Stimulated activated CD4-positive, alpha-beta T cell treated with anti-CD3 and anti-CD28 coated beads, Interleukin-4, amount 100 ng/mL, for 24 hours (primary cell): Measurements from ENCODE around the gene SPART.
"Not testable (repeated sequence)": the region's sequence is repeated elsewhere in the genome, so short reads cannot be mapped to it uniquely, and the experiment has no call there.

ENCODE experiments used
- DNase-seq: peaks from one replicate; pipeline ENCODE4 v3.0.0-alpha.2; 2020

SPART gene

DNA sequence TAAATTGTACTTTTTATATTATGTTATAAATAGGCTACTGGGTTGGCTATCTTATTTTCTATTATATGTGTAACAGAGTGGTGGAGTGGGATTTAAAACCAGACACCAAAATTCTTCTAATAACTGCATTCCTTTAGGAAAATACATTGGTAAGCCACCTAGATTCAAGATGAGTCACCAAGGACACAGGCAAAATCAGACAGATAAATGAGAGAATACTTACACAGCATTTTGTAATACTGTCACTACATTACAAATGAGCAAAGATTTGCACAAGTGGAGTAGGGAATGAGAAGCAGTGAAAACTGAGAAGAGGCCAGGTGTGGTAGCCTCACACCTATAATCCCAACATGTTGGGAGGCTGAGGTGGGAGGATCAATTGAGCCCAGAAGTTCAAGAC, 6.2 kb upstream of the SPART start:
- DNase-seq, result no peak

DNA sequence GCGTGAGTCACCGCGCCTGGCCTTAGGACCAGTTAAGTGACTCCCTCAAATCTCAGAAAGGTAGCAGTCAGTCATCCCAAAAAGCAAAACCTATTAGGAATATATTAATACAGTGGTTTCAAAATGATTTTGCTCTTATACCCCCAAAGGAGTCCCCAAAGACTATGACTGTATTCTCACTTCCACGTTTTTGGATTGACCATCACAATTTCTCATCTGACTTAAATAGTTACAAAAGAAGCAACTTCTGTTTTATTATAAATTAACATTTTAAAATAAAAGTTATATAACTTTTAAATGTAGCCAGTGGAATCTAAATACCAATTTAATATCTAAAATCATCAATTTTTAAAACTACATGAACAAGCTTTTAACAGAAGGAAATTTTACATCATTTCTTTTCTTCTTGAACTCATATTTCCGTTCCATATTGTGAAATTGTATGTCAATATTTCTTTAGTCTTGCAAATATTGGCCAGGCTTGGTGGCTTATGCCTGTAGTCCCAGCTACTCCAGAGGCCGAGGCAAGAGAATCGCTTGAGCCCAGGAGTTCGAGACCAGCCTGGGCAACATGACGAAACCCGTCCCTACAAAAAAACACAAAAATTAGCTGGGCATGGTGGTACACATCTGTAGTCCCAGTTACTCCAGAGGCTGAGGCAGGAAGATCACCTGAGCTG, 1.5 kb upstream of the SPART start:
- DNase-seq, result no peak

DNA sequence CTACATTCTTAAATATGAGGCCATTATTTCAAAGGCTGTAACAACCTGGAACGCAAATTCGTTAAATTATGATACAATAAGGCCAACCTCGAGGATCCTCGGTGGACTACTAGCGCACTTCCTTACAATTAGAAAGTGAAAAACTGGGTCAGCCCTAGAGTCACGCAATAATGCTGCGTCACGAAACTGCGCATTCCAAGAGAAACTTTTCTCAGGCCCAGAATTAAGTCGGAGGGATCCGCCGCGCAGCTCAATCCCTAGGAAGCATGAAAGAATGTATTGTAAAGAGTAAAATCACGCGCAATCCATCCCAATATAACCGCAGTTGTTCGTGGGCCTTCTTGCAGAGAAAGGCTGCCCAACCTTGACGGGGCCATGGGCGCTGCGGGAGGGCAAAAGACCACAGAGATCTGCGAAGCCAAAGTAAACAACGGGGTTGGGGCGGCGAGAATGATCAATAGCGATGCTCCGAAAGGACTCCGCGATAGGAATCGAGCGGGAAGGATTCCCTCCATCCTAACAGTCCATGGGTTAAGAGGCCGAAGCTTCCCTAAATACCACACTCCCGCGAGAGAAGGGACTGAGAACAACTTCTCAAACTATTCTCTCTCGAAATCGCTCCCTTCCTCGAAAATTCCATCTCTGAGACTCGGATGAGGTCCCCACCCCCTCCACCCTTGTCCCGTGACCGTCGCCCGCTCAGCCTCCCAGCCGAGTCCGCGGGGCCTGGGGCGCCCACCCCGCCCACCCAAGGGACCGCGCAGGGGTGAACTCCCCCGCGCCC, 564 bp downstream of the SPART start:
- peak; percentile 32 for DNase-seq

DNA sequence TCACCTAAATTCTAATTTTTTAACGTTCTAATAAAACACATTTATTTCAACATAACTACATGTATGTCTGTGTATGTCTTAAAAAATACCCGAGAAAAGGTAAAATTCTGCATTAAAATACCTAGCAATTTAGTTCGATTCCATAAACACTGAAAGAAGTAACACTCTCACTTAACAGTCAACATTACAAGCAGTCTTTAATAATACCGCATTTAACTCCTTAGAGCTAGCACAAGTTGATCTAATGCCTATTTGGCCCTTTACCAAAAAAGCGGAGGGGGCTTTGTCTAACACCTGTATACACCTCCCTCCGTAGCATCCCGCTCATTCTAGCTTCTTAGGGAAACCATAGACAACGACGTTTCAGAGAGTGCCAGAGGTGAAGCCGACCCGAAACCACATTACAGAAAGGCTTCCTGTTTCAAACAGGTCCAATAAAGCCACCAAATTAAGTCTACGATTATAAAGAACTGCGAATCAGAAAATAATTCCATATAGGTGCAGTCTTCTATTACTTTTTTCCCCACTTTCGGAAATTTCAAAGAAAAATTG, 1.2 kb downstream of the SPART start:
- DNase-seq, result peak; percentile 7

DNA sequence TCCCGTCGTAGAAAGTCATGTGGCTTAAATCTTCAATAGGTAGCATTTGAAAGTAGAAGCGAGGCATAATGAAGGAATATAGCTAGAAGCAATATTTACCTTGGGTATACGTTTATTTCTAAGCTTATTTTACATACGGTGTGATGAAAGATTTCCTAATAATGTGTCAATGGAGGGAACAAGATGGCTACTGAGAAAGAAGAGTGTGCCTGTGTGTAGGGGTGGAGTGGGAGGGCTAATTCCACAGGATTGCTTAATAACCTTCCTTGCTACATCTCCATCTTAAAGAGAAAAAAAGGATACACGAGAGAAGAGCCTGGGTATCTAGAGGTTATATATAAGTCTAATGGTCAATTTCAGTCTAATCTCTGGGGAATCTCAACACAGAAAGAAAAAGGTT, 2.0 kb downstream of the SPART start:
- no peak for DNase-seq

DNA sequence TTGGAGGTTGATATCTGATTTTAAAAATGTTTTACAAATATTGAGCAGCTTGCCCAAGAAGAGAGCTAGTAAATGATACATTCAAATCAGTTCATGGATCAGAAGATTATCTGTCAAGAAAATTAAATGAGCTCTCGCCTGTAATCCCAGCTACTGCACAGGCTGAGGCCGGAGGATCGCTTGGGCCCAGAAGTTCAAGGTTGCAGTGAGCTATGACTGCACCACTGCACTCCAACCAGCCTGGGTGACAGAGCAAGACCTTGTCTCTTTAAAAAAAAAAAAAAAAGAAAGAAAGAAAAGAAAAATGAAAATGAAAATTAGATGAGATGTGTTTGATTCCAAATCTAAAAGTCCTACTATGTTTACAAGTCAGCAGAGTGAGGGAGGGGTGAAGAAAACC, 2.4 kb downstream of the SPART start:
- no peak for DNase-seq

DNA sequence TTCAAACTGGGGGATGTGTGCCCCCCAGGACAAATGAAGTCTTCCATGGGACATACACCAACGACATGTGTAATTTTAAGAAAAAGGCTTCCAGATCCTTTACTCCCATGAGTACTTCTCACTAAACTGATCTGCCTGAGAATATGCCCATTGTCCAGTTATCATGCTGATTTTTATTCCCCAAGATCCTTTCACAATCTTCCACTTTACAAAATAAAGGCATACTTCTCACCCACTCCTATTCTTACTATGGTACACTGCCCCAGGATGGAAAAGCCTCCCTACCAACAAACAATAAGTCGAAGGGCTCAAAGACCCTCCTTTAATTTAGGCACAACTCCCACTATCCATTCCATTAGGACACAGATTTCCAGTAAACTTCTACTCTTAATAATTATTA, 3.5 kb downstream of the SPART start:
- DNase-seq, result no peak

DNA sequence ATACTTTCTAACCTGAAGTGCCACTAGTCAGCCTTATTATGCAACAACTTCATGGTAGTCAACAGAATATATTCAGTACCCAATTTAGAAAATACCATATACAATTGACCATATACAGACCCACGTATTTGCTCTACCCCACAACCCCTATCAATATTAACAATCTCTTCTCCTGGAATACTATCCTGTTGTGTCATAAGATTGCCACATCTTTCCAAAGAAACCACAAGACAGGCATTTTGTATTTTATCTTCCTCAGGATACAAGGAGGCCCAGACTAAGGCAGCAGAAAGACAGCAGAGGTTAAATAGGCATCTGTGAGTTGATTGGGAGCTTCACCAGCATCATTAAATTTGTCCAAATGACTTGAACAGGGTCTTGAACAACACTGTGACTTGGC, 4.5 kb downstream of the SPART start:
- DNase-seq, result no peak

DNA sequence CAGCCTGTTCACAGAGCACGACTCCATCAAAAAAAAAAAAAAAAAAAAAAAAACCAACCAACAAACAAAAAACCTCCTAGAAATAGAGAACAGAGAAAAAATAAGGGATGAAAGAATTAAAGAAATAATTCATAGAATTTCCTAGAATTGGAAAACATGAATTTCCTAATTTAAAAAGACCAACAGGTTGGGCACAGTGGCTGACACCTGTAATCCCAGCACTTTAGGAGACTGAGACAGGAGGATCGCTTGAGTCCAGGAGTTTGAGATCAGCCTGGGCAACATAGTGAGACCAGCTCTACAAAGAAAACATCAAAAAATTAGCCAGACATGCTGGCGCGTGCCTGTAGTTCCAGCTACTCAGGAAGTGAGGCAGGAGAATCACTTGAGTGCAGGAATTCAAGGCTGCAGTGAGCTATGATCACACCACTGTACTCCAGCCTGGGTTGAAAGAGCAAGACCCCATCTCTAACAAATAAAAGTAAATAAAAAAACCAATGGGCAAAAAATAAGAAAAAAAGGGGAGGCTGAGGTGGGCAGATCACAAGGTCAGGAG, 6.5 kb downstream of the SPART start:
- no peak for DNase-seq

DNA sequence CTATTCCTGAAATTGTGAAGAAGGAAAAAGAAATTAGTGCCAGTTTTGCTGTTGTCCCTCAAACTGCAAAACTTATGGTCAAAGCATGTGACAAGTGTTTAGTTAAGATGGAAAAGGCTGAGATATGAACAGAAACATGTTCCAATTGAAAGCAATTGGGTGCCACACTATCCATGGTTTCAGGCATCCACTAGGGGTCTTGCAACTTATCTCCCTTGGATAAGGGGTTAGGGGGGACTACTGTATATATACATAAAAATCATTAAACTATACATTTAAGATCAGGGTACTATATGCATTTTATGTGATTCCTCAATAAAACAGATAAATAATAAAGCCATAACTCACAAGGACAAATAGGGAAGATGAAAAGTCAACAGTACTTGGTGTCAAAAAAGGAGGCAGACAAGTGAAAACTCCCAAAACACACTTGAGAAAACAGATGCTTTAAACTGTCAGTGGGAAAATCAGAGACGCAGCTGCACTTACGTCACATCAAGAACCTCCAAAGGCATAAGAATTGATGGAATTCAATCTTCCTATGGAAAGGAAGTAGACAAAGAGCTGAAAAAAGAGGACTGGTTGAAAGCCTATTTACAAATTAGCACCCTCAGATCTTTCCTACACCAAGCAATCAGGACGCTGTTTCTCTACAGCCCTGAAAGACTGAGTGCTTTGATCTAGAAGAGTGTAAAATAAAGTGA, 8.1 kb downstream of the SPART start:
- DNase-seq, result no peak

DNA sequence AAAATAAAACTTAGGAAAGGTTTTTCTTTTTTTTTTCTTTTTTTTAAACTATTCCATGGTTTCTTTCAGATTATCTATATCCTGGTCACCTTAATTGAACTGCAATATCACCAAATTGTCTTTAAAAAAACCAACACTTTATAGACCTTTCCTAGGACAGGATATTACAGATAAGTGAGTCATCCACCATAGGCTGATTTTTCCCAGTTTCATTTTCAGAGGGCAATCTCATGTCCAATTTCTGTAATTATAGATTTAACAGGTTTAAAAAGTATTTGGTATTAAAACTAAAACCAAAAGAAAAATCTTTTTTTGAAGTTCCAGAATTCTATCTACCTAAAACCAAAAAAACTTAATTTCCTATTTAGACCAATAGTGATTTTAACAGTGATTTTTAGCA, 13.2 kb downstream of the SPART start:
- DNase-seq, result no peak

DNA sequence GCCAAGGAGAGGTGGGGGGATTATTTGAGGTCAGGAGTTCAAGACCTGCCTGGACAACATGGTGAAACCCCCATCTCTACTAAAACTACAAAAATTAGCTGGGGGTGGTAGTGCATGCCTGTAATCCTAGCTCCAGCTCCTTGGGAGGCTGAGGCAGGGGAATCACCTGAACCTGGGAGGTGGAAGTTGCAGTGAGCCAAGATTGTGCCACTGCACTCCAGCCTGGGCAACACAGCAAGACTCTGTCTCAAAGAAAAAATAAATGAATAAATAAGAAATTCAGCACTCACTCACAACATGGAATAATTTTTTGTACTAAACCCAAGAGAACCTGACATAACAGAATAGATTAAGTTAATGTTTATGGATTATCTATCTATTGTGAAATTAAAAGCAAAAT, 13.9 kb downstream of the SPART start:
- not testable (repeated sequence) for DNase-seq

DNA sequence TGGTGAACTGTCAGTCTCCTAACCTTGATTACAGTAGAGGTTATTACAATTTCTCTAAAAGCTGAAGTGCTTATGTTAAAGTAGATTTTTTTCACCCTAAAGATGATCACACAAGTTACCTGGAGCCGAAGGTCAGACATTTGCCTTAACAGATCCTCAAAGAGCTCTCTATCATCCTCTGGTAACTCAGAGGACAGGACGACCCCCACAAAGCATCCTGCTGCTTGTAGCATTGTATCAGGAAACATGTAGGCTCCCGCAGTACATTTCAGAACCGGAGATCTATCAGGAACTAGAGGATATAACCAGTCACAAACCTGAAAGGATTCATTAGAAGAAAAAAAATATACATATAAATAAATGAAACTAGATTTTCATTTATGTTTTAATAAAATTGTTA, 14.9 kb downstream of the SPART start:
- no peak for DNase-seq

DNA sequence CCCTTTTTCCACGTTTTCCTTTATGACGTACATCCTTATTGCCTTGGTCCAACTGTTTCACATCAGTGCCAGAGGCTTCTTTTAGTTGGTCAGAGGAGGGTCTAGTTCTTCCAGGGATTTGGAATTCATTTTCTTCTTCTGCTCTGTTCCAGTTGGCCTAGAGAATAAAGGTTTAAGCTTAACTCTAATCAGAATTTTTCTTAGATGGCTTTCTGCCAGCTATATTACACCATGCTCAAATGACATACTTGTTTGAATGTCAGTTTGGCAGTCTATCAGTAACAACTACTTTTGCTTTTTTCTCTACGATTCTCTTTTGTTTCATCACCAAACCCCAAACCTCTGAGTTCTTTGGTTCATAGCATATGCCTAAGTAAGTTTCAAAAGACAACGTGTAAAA, 16.8 kb downstream of the SPART start:
- no peak for DNase-seq

DNA sequence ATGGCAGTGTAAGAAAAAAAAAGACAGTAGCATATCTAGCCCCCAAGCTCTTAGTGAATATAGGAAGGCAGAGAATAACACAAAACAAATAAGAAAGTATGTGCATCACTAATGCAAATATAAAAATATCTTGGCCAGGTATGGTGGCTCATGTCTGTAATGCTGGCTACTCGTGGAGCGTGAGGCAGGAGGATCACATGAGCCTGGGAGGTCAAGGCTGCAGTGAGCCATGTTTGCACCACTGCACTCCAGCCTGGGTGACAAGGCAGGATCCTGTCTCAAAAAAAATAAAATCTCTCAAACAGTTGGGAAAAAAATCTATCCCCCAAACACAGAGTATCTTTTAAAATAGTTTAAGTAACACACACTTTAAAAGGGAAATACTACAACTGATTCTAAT, 17.4 kb downstream of the SPART start:
- no peak for DNase-seq

DNA sequence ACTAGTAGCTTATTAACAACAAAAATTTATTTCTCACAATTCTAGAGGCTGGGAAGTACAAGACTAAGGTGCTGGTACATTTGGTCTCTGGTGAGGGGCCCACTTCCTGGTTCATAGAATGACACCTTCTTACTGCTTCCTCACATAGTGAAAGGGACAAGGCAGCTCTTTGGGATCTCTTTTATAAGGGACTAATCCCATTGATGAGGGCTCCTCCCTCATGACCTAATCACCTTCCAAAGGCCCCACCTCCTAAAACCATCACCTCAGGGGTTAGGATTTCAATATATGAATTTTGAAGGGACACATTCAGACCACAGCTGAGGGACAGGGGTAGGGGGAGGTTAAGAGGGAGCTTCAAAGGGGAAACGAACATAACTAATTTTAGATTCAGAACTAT, 20.3 kb downstream of the SPART start:
- no peak for DNase-seq

DNA sequence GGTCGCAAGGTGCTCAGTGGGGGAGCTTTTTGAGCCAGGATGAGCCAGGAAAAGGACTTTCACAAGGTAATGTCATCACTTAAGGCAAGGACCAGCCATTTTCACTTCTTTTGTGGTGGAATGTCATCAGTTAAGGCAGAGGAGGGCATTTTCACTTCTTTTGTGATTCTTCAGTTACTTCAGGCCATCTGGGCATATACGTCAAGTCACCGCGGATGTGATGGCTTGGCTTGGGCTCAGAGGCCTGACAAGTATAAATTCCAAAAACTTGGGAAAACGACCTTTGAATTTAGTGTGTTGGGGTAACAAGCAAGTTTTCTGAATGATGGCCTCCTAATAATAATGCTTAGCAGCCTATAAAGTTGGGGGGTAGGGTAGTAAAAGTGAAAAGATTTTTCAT, 21.3 kb downstream of the SPART start:
- not testable (repeated sequence) for DNase-seq

DNA sequence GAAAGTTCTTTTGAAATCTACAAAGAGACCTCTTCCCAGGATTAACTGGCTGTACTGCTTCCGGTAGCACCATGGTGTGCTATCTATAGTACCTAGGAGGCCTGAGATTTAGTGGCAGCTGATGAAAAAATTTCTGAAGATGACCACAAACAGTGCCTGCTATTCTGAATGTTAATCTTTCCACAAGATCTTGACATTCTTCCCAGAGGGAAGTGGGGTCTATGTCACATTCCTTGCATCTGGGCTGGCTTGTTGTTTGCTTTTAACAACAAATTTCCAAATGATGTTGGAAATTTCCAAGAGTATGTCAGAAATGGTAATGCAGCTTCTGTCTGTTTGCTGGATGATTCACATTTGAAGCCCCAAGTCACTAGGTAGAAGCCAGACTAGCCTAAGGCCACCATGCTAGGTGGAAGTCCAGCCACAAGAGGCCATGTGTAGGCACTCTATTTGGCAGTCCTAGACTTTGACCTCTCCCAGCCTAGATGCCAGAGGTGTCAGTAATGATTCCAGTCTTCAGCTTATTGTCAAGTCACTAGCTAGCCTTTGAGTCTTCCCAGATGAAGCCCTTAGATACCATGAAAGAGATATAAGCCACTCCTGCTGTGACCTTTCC, 22.1 kb downstream of the SPART start:
- no peak for DNase-seq

DNA sequence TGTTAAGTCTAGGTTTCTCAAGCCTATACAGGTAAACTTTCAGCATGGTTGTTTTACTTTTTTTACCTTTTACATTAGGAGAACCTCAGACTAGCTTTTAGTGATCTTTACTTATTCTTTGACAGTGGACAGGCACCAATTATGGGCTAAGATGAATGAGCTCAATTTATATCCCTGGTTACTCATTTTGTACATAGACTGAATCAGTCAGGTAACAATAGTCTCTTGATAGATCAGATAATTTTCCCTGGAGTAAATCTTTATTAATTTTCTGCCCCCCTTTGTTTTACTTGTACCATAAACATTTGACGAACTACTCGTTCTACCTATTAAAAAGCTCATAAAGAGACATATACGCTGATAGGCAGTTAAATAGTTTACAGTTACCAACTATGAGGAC, 22.8 kb downstream of the SPART start:
- no peak for DNase-seq

DNA sequence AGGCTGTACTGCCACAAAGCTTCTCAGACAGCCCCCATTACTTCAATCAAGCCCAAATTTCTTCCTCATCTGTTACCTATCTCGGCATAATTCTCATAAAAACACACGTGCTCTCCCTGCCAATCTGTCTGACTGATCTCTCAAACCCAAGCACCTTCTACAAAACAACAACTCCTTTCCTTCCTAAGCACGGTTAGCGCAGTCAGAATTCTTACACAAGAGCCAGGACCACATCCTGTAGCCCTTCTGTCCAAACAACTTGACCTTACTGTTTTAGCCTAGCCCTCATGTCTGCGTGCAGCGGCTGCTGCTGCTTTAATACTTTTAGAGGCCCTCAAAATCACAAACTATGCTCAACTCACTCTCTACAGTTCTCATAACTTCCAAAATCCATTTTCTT, 26.4 kb downstream of the SPART start:
- DNase-seq, result not testable (repeated sequence)

DNA sequence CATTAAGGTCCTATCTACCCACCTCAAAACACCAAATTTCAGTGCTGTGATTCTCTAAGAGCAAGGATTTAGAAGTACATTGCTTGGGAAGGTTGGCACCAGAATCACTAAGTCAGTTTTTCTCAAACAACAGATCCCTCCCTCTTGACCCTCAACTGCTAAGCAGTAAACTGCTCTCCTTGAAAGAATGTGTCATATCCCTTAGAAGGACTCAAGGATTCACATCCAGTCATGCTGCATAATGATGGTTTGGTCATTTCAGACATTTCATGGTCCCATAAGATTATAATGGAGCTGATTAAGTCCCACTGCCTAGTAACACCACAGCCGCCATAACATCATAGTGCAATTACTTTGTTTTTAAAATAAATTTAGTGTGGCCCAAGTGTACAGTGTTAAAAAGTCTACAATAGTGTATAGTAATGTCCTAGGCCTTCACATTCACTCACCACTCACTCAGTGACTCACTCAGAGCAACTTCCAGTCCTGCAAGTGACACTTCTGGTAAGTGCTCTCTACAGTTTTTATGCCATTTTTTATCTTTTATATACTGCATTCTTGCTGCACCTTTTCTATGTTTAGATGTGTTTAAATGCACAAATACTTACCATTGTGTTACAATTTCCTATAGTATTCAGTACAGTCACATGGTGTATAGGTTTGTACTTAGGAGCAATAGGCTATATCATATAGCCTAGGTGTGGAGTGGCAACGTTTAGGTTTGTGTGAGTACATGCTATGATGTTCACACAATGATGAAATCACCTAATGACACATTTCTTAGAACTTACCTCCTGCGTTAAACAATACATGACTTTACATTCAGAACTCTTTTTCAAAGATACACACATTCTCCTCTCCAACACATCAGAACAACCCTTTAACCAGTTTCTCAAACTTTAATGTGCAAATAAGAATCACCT, 32.9 kb downstream of the SPART start:
- no peak for DNase-seq
